ENCODE measurements around the gene ZNF550. TPM values are rescaled to one million over a fixed set of nuclear protein-coding genes. Genes with fewer than 3 reads are reported as not detected.

Gene ZNF550
- 8.4 and 9.6 TPM in 2 replicates for total RNA-seq

GRCh38 chr19:57559404-57560025 lies at the start of gene ZNF550:
Gene ZNF550, minus strand, starts transcription at chr19:57559863. Its CDS starts 181 bp downstream, at chr19:57559682.

GRCh38 chr19:57599761-57600383 lies 40.2 kb upstream of the ZNF550 start, which contains the start of gene ZNF530:
Gene ZNF530, plus strand, starts transcription at chr19:57599885. Its CDS starts 4,461 bp downstream, at chr19:57604346.

GRCh38 chr19:57583521-57584416 lies 24.1 kb upstream of the ZNF550 start, which contains the start of gene ZIK1:
Gene ZIK1, plus strand, starts transcription at chr19:57584145. Its CDS starts 212 bp downstream, at chr19:57584357.

GRCh38 chr19:57578487-57579205 lies 19.0 kb upstream of the ZNF550 start, which contains the start of gene ZNF416:
Gene ZNF416, minus strand, starts transcription at chr19:57578911. Its CDS starts 207 bp downstream, at chr19:57578704.

GRCh38 chr19:57527136-57527881 lies 32.4 kb downstream of the ZNF550 start, which contains the start of gene ZNF549:
Gene ZNF549, plus strand, starts transcription at chr19:57527356. Its CDS starts 218 bp downstream, at chr19:57527574.

GRCh38 chr19:57499680-57500395 lies 59.8 kb downstream of the ZNF550 start, which contains the start of gene ZNF773:
Gene ZNF773, plus strand, starts transcription at chr19:57499938. Its CDS starts 143 bp downstream, at chr19:57500081.

GRCh38 chr19:57487477-57488298 lies 72.0 kb downstream of the ZNF550 start, which contains the start of gene ZNF419:
Gene ZNF419, plus strand, starts transcription at chr19:57487750. Its CDS starts 201 bp downstream, at chr19:57487951.

Other genes starting within 250 kb of the ZNF550 start
- gene ZNF543, start 239.4 kb downstream of the ZNF550 start, total RNA-seq, result 11.6 and 11.7 TPM in 2 replicates
- 7.9 and 10.9 TPM in 2 replicates for gene ZNF304, start 208.6 kb downstream of the ZNF550 start, total RNA-seq
- 10.2 and 11.2 TPM in 2 replicates for gene TRAPPC2B, start 196.3 kb downstream of the ZNF550 start, total RNA-seq
- gene ZNF547, start 196.3 kb downstream of the ZNF550 start, total RNA-seq, result 3.6 and 5.3 TPM in 2 replicates
- gene ZNF548, start 170.0 kb downstream of the ZNF550 start, total RNA-seq, result 16.6 and 19.7 TPM in 2 replicates
- 8.3 and 14.0 TPM in 2 replicates for gene ZNF17, start 148.7 kb downstream of the ZNF550 start, total RNA-seq
- 7.4 and 12.5 TPM in 2 replicates for gene ZNF749, start 124.5 kb downstream of the ZNF550 start, total RNA-seq
- gene VN1R1, start 102.7 kb downstream of the ZNF550 start, total RNA-seq, result 0.22 and 0.86 TPM in 2 replicates
- gene ZNF772, start 82.3 kb downstream of the ZNF550 start, total RNA-seq, result 13.1 and 16.8 TPM in 2 replicates
- 7.9 and 13.0 TPM in 2 replicates for gene ZNF419, start 72.1 kb downstream of the ZNF550 start, total RNA-seq
- 15.2 and 32.8 TPM in 2 replicates for gene ZNF773, start 59.9 kb downstream of the ZNF550 start, total RNA-seq
- gene ZNF549, start 32.5 kb downstream of the ZNF550 start, total RNA-seq, result 3.9 and 6.9 TPM in 2 replicates
- gene ZNF416, start 19.0 kb upstream of the ZNF550 start, total RNA-seq, result 6.3 and 8.6 TPM in 2 replicates
- gene ZIK1, start 24.3 kb upstream of the ZNF550 start, total RNA-seq, result 3.5 and 15.3 TPM in 2 replicates
- 2.2 and 11.0 TPM in 2 replicates for gene ZNF530, start 40.0 kb upstream of the ZNF550 start, total RNA-seq
- gene ZNF134, start 54.4 kb upstream of the ZNF550 start, total RNA-seq, result 29.1 and 32.1 TPM in 2 replicates
- 11.2 and 11.6 TPM in 2 replicates for gene ZNF211, start 73.3 kb upstream of the ZNF550 start, total RNA-seq
- gene ZSCAN4, start 109.1 kb upstream of the ZNF550 start, total RNA-seq, result 0.22 TPM in 1 of 2 replicates, not detected in the other
- 5.7 and 12.2 TPM in 2 replicates for gene ZNF551, start 122.1 kb upstream of the ZNF550 start, total RNA-seq
- 2.3 and 3.3 TPM in 2 replicates for gene ZNF154, start 149.3 kb upstream of the ZNF550 start, total RNA-seq
- gene ZNF671, start 167.8 kb upstream of the ZNF550 start, total RNA-seq, result 6.1 and 7.4 TPM in 2 replicates
- gene ZNF776, start 187.0 kb upstream of the ZNF550 start, total RNA-seq, result 10.1 and 13.2 TPM in 2 replicates
- 12.5 and 12.9 TPM in 2 replicates for gene ZNF586, start 209.8 kb upstream of the ZNF550 start, total RNA-seq